ENCODE results near the gene DSCAM. TPM values are rescaled to one million over a fixed set of nuclear protein-coding genes. Genes with fewer than 3 reads are reported as not detected.

DSCAM gene
- total RNA-seq, 2 donors from 2014 or later: 0.05 TPM; not detected in 1

DNA sequence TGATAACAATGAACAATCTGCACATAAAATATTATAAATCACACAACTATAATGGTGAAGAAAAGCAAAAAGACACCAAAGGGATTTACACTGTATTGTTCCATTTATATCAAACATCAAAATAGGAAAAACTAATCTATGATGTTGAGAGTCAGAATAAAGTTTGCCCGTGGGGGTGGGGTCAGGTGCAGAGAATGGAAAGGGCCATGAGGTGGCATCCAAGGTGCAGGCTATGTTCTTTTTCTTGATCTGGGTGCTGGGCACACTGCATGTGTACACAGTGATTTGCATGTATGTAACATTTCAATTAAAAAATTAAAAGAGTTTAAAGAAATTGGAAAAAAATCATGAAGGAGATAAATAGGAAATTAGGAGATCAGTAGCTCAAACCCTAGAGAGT is 127.3 kb downstream of the DSCAM start:
- Histone ChIP-seq H3K4me1 (no peaks in the 10 kb centered on the region), H3K36me3 (no peaks in the 10 kb centered on the region), H3K4me3 (no peak overlapping the region), H3K9me3 (no peaks in the 10 kb centered on the region), H3K9ac (ENCODE audit: low read depth in 2 of 2, low read length in 2 of 2) (no peak overlapping the region), H3K27ac (no peak overlapping the region), H3K27me3 (no peaks in the 10 kb centered on the region)
- no peak for DNase-seq
- intact Hi-C loops (cut with DNase I): no loop called here
- TF ChIP-seq CTCF (IDR thresholded peaks at IDR 0.05): no peak

DNA sequence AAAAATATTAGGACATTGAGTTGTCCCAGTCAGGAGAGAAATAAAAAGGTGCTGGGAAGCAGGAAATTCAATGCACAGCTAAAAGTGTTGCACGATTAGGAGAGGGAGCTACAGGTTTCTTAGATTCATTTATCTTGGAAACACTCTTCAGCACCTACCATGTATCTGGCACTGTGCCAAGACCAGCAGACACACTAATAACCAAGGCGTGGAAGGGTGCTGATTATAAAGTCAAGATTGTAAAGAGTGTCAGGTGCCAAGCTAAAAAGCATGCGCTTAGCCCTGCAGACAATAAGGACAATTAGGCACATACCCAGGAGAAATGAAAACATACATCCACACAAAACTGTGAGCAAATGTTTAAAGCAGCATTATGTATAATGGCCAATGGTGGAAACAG is 129.9 kb downstream of the DSCAM start:
- no peak for DNase-seq
- no peak for TF ChIP-seq CTCF (IDR thresholded peaks at IDR 0.05)

DNA sequence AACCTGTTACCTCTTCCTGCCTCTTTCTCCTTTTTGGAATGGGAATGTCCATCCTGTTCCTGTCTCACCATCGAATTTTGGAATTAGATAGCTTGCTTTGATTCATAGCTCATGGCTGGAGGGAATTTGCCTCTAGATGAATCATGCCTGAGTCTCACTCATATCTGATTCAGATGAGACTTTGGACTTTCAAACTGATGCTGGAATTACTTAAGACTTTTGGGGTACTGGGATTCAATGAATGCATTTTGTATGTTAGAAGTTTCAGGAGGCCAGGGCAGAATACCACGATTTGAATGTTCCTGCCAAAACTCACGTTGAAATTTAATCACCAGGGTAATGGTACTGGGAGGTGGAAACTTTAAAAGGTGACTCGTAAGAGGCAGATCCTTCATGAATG is 132.4 kb downstream of the DSCAM start:
- no peak overlapping the region for H3K9ac ChIP-seq (ENCODE audit: low read depth in 2 of 2, low read length in 2 of 2)
- H3K4me3 ChIP-seq: no peak overlapping the region
- H3K4me1 ChIP-seq: no peaks in the 10 kb centered on the region
- no peaks in the 10 kb centered on the region for H3K27me3 ChIP-seq
- H3K36me3 ChIP-seq: no peaks in the 10 kb centered on the region
- H3K27ac ChIP-seq: no peak overlapping the region
- no peak for DNase-seq
- no peak for TF ChIP-seq CTCF (IDR thresholded peaks at IDR 0.05)
- H3K9me3 ChIP-seq: no peaks in the 10 kb centered on the region
- intact Hi-C loops (cut with DNase I): no loop called here

More for the DNA sequence above, 129.9 kb downstream of the DSCAM start:
- no peaks in the 10 kb centered on the region for H3K4me1 ChIP-seq
- no peaks in the 10 kb centered on the region for H3K9me3 ChIP-seq
- intact Hi-C loops (cut with DNase I): no loop called here
- H3K4me3 ChIP-seq: no peak overlapping the region
- no peak overlapping the region for H3K27ac ChIP-seq
- no peaks in the 10 kb centered on the region for H3K27me3 ChIP-seq
- no peak overlapping the region for H3K9ac ChIP-seq (ENCODE audit: low read depth in 2 of 2, low read length in 2 of 2)
- no peaks in the 10 kb centered on the region for H3K36me3 ChIP-seq

DNA sequence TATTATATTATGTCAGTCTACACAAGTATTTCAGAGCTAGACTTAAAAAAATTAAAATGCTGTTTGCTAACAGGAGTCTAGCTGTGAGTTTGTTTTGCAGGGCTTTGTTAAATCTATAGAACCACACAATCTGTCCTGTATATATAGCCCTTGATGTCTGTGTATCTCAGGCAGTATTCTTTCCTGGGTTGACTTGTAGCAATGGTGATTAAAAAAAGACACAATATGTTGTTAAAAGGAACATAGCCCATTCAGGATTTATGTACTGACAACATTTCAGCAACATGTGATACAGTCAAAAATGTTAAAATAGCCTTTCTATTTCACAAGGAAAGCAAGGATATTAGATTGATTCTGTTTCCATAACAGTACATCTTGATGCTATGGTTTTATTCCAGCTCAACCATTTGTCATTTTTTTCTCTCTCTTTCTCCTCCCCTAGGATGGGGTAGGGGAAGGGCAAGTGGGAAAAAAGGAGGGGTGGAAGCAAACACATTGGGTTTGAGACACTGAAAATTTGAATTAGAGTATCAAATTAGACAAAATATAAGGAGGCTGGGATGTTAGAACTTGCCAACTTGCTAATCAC is 139.2 kb downstream of the DSCAM start:
- no peaks in the 10 kb centered on the region for H3K9me3 ChIP-seq

DNA sequence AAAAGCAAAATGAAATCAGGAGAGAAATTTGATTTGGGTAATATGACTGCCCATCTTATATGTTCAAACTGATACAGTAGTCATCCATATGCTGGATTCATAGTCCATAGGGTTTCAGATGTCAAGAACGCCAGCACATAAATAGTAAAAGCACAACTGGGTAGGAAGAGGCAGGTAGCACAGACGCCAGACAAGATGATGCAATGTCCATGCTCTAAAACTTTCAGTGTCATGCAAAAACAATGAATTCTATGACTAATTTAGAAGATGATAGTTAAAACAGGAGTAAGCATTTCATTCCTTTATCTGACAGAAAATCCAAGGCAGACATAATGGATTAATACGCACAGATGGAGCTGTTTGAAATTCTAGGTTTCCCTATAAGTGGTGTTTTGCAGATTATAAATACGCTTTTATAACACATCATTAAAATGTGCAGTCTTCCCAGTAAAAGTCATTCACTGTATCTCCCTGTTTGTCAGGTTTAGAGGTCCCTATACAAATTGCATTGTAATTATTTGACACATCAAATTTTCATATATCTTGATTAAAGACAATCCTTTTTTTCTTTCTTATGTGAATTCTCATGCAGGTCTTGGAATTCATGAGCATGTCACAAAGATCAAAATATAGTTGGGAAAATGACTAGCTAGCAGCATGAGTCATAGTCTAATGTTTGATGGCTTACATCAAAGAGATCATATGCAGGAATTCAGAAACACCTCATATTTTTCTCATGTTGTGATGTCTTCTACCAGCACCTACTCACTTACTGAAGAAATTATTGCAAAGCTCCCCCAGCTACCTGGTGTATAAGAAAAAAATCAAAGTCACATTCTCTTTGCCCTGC is 139.9 kb downstream of the DSCAM start:
- H3K4me1 ChIP-seq: no peaks in the 10 kb centered on the region
- H3K36me3 ChIP-seq: no peaks in the 10 kb centered on the region
- no peaks in the 10 kb centered on the region for H3K9me3 ChIP-seq
- intact Hi-C loops (cut with DNase I): no loop called here
- H3K27ac ChIP-seq: no peak overlapping the region
- DNase-seq: no peak
- H3K4me3 ChIP-seq: no peak overlapping the region
- H3K27me3 ChIP-seq: no peaks in the 10 kb centered on the region
- TF ChIP-seq CTCF (IDR thresholded peaks at IDR 0.05): no peak
- no peak overlapping the region for H3K9ac ChIP-seq (ENCODE audit: low read depth in 2 of 2, low read length in 2 of 2)

More for the DNA sequence above, 139.2 kb downstream of the DSCAM start:
- Histone ChIP-seq H3K4me1 (no peaks in the 10 kb centered on the region), H3K27ac (no peak overlapping the region), H3K9ac (ENCODE audit: low read depth in 2 of 2, low read length in 2 of 2) (no peak overlapping the region), H3K36me3 (no peaks in the 10 kb centered on the region), H3K27me3 (no peaks in the 10 kb centered on the region), H3K4me3 (no peak overlapping the region)
- intact Hi-C loops (cut with DNase I): no loop called here
- no peak for DNase-seq
- TF ChIP-seq CTCF (IDR thresholded peaks at IDR 0.05): no peak

Data from colonic mucosa (tissue), 4 donors.